HG03457 (cell line): Measurements from ENCODE around the gene PANX2.

Source experiments
- ATAC-seq: cut with Tn5 transposase; IDR thresholded peaks from one replicate; pipeline ENCODE4 v1.9.1; 2021; ENCODE audit warnings: moderate number of reproducible peaks; ENCODE audit not compliant: unreplicated experiment

PANX2 gene

DNA sequence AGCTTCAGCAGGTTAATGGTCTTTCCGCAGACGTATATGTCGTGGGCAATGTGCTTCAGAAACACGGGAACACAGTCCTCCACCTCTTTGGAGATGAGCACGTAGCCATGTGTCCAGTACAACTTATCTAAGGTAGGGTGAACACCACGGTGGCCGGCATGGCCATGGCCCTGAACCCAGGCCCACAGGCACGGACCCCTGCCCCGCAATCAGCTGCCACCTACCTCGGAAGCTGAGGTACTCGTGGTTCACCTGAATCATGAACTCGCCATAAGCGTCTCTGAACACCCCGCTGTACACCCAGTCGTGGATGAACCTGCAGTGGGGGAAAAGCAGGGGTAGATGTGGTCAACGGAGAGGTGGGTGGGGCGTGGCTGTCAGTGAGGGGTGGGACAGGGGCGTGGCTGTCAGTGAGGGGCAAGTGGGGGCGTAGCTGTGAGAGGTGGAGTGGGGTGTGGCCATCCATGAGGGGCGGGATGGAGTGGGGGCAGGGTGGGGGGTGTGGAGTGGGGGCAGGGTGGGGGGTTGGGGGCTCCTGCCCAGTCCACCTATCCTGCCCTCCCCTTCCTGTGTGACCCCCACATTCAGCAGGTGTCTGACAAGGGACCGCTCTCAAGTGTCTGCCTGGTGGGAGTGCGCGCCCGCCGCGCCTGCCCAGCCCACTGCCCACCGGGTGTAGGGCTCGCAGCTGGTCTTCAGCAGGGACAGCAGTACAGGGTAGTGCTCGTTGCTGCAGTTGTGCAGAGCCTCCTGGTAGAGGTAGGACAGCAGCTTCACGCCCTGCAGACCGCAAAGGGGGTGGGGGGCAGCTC lies 55.7 kb downstream of the PANX2 start:
- no peak for ATAC-seq

DNA sequence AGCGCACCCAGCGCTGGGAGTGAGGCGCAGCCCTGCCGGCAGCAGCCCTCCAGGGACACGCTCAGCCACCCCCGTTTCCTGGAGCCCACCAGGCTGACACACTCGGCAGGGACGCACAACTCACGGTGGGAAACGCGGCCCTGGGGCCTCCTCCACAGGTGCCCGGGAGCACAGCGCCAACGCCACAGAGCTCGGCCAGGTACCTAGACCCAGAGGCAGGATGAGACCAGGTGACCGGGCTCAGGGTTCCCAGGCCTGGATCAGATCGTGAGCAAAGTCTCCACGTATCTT lies 56.3 kb downstream of the PANX2 start:
- no peak for ATAC-seq

DNA sequence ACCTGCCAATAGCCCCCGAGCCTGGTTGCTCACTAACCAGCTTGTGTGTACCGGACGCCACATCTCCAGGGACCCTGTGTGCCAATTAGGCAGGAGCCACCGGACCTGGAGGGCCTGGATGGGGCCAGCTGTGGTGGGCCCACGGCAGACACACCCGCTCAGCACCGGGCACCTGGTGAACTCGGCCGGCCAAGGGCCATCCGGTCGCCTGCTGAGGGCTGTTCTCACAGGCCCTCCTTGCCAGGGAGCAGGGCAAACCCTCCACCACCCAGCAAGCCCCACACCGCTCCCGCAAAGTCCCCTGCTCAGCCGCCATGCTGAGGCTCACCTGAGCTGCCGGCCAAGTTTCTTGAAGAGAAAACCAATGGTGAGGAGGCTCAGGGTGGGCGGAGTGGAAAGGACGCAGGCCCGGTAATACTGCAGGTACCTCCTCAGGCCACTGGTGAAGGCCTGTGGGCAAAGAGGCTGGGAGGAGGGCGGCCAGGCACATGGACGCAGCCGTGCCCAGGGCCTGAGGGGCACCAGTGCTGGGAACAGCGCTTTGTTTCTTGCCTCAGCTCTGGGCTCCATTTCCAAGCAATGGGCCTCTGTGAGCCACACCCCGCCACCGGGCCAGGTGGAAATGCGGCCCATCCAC lies 57.2 kb downstream of the PANX2 start:
- ATAC-seq: no peak

DNA sequence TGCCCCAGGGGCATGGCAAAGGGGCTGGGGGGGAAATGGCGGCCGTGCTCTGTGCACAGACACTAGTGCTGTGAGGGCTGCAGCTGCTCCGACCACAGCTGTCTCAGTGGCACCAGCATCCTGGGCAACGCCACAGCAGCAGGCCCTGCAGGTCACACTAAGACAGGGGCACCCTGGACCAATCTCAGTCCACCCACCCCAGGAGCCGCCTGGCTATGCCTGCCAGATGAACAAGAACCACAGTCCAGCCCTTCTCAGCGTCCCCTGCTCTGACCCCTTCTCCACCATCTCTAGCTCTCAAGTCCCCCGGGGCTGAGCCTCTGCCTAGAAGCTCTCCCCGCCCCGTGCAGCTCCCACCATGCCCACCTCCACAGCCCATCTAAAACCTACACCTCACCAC lies 57.8 kb downstream of the PANX2 start:
- no peak for ATAC-seq

DNA sequence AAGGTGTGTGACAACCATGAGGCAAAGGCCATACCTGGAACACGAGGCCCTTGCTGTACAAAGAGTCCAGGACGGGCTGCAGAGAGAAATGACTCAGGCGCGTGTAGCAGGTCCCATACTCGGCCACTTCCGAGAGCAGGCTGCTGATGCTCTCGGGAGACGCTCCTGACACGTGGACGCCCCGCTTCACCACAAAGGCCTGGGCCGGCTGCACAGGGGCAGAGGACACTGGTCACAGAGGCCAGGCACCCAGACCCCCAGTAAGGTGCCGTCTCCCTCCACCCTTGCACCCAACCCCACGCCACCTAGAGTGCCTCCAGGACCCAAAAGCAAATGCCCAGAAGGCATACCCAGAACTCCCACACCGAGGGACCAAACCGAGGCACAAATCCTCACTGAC lies 58.8 kb downstream of the PANX2 start:
- ATAC-seq: no peak
